Cortex of kidney (tissue), 1 donor: Measurements from ENCODE around the gene HOXB1.
"Not testable (repeated sequence)": the region's sequence is repeated elsewhere in the genome, so short reads cannot be mapped to it uniquely, and the experiment has no call there.

Experiments
- DNase-seq: peaks from one replicate; lab custom pipeline; 2025; lab: John Stamatoyannopoulos, UW

HOXB1 gene

GRCh38 chr17:48494335-48494734, 36.5 kb downstream of the HOXB1 start:
- DNase-seq = no peak

GRCh38 chr17:48492401-48493298, 38.2 kb downstream of the HOXB1 start:
- DNase-seq = no peak

- no peak for DNase-seq
Measured at GRCh38 chr17:48491527-48492273, 39.1 kb downstream of the HOXB1 start.

GRCh38 chr17:48490451-48490892, 40.3 kb downstream of the HOXB1 start:
- DNase-seq = no peak

GRCh38 chr17:48489781-48490180, 41.0 kb downstream of the HOXB1 start:
- no peak for DNase-seq

GRCh38 chr17:48488548-48489106, 42.2 kb downstream of the HOXB1 start:
- DNase-seq = no peak

- no peak for DNase-seq
Measured at GRCh38 chr17:48487221-48487620, 43.6 kb downstream of the HOXB1 start.

GRCh38 chr17:48486557-48486956, 44.3 kb downstream of the HOXB1 start:
- no peak for DNase-seq

GRCh38 chr17:48484850-48485249, 46.0 kb downstream of the HOXB1 start:
- DNase-seq = no peak

- no peak for DNase-seq
Measured at GRCh38 chr17:48484256-48484655, 46.6 kb downstream of the HOXB1 start.

- DNase-seq = no peak
Measured at GRCh38 chr17:48483471-48484131, 47.2 kb downstream of the HOXB1 start.

- DNase-seq = no peak
Measured at GRCh38 chr17:48483004-48483403, 47.8 kb downstream of the HOXB1 start.

- DNase-seq = not testable (repeated sequence)
Measured at GRCh38 chr17:48482301-48482700, 48.5 kb downstream of the HOXB1 start.

GRCh38 chr17:48479014-48479402, 51.8 kb downstream of the HOXB1 start:
- DNase-seq = no peak
